GM18873 (cell line): ENCODE data around the gene NUP214.
"Not testable (repeated sequence)": the region's sequence is repeated elsewhere in the genome, so short reads cannot be mapped to it uniquely, and the experiment has no call there.

Source experiments
- ATAC-seq: cut with Tn5 transposase; IDR thresholded peaks from one replicate; pipeline ENCODE4 v1.9.1; 2021; ENCODE audit warnings: mild to moderate bottlenecking, moderate library complexity, moderate number of reproducible peaks; ENCODE audit not compliant: unreplicated experiment, low FRiP score

NUP214 gene

DNA sequence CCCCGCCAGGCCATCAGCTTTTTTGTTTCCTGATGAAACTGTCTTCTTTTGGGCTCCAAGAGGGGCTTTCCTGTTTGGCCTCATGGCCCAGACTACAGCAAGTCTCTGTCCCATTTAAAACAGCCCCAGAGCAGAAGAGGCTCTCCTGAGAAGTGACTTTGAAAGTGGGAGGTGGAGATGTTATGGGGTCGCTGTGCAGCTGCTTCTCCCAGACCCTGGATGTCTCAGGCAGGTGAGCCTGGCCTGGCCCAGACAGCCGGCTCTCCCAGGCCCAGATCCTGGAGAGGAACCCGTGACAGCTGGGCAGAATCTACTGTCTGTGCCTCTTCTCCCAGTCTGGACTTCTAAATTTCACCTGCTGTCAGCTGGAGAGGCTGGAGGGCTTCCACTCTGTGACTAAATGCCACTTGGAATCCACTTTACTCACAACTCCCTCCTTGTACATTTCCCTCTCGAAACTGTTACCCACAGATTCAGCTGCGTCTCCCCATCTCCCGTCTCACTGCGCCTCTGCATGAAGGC lies 130.4 kb downstream of the NUP214 start:
- no peak for ATAC-seq

DNA sequence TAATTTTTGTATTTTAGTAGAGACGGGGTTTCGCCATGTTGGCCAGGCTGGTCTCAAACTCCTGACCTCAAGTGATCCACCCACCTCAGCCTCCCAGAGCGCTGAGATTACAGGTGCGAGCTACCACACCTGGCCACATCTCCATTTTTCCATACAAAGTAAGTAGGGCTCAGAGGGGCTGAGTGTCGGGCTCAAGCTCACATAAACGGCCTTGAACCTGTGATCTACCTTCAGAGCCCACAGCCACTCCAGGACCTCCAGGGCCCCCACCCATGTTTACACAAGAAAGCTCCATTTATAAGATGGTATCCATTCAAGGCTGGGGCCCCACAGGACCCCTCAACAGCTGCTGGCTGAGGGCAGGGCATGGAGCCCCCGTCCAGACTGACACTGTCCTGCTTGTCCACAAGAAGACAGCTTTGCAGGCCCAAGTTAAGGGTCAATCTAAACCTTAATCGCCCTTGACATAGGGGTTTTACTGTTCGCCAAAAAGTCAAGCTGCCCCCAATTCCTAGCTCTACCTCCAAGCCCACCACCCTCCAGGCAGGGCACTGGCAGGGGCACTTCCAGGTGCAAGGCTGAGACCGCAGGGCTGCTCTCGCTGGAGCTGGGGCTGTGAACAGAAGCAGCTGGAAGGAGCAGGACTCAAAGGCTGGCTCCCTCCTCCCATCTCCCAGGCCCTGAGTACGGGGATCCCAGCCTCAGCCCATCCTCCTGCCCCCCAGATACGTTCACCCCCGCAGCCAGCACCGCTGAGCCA lies 132.1 kb downstream of the NUP214 start:
- no peak for ATAC-seq

DNA sequence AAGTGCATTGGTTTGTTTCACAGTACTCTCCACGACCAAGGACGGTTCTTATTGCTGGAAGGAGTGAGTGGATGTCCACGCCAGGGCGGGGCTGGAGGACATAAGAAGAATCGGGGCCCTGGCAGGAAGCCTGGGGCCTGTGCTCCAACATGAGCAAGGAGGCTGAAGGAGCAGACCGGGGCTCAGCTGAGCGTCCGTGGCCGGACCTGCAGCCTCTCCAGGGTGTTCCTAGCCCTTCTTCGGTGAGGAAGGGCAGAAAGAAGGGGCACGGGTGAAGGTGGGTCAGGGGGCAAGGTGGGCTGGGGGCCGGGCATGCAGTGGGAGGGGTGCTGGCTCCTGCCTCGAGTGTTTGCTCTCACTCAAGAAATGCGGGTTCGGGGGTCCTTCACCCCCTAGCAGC lies 132.8 kb downstream of the NUP214 start:
- ATAC-seq = no peak

DNA sequence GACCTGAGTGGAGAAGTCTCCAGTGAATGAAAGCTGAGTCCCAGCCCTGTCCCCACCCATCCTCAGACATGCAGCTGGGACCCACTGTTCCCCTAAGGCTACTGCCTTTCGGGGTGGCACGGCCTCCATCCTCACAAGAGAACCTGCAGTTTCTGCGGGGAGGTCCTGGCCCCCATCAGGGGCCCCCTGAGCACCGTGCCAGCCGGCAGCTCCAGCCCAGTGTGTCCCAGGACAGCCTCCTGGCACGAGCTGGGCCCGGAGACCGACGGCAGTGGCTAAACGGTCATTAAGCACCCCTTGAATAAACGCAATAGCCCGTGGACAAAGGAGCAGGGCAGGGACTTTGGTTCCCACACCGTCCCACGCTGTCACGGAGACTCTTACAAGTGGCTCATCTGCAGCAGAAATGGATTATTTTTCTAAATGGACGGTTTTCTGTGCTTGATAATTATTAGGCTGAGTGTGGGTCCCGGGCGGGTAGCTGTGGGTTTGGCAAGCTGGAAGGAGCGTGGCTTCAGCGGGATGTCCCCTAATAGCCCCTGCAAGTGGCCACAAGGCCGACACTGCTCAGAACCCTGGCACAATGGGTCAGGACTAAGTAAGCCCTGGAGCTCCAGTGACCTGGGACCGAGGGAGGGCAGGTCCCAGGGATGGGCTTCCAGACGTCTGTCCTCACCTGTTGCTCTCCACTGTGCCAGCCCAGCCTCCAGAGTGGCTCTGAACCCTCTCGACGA lies 133.5 kb downstream of the NUP214 start:
- ATAC-seq = no peak

DNA sequence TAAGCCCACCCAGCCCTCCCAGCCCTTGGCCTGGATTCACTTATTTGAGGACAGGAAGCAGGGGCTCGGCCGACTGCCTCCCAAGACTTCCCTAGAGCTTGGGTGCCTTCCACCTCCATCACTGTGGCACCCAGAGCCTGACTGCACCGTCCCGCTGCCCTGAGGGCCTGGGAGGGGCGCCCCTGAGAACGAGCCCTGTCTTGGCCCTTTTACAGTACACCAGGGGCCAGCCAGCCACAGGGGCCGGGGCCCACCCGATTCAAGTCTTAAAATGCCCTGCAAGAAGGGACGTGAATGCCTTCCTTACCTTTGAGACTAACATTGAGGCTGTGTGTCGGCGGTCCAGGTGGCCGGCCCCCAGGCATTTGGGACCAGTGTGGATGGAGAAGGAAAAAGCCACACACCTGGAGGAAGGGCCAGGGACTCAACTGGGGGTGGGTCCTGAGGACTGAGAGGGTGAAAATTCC lies 134.1 kb downstream of the NUP214 start:
- ATAC-seq = no peak

DNA sequence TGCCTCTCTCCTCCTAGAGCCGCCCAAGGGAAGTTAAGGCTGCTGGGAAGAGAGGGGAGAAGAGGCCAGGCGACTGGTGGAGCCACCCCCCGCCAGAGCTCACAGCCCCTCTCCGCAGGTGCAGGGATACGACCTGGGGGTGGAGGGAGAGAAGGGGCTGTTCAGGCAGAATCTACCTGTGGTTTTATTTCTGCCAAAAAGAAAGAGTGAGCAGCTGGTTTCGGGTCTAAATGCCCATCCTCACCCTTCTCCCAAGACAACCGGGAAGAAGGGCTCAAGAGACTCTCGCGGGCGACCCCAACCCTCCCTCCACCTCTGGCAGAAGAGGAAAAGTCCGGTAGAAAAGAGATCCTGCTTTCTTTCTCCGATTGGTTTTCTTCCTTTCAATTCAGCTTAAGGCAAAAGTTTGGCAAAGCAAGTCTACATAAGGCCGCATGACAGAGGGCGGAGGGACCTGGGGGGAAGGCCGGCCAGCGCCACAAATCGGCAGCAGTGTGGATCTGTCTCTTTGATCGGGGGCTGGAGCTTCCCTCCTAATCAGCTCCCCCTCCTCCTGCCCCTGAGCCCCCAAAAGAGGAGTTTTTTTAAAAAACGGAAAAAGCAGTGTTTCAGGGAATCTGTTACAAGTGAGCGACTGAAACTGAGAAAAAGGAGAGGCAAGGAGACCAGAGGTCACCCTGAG lies 134.7 kb downstream of the NUP214 start:
- no peak for ATAC-seq

DNA sequence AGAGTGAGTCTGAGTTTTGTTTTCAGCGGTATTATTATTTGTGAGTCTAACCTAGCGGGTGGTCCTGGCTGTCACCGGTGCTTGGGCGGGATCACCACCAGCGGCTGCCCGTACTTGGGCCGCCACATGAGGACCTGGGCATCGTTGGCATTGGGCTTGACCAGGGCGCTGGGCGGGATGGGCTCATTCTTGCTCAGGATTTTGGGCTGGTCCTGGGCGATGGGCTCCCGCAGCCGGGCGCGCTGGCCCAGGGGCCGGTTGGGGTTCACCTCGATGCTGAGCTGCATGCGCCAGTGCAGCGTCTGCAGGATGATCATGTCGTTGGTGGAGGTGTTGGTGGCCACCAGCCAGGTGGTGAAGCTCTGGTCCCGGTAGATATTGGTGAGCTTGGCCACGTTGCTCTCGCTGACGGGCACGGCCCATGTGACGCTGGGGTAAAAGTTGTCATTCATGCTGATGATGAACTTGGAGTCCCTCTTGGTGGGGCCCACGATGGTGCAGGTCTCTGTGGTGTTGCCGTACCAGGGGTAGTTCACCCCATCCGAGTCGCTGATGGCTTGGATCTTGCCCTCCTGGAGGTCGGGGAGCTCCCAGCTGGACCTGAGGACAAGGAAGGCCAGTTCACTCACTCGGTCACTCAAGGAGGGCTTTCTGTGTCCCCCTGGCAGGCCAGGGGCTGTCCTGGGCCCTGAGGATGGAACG lies 135.5 kb downstream of the NUP214 start:
- no peak for ATAC-seq

DNA sequence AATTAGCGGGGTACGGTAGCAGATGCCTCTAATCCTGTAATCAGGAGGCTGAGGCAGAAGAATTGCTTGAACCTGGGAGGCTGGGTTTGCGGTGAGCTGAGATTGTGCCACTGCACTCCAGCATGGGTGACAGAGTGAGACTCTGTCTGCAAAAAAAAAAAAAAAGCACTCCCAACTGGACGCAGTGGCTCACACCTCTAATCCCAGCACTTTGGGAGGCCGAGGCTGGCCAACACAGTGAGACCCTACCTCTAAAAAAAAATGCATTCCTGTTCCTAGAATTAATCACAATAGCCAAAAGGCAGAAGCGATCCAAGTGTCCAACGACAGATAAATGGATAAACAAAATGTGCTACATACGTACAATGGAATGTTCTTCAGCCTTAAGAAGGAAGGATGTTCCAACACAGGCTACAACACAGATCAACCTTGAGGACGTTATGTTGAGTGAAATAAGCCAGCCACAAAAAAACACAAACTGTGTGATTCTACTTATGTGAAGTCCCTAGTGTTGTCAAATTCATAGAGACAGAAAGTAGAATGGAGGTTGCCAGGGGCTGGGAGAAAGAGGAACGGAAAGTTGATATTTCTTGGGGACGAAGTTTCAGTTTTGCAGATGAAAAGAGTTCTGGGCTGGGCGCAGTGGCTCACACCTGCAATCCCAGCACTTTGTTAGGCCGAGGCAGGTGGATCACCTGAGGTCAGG lies 137.1 kb downstream of the NUP214 start:
- ATAC-seq = no peak

DNA sequence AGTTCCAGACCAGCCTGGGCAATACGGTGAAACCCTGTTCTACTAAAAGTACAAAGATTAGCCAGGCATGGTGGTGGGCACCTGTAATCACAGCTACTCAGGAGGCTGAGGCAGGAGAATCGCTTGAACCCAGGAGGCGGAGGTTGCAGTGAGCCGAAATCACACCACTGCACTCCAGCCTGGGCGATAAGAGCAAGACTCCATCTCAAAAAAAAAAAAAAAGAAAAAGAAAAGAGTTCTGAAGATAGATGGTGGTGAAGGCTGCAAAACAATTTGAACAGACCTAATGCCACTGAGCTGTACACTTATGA lies 137.6 kb downstream of the NUP214 start:
- ATAC-seq = not testable (repeated sequence)

DNA sequence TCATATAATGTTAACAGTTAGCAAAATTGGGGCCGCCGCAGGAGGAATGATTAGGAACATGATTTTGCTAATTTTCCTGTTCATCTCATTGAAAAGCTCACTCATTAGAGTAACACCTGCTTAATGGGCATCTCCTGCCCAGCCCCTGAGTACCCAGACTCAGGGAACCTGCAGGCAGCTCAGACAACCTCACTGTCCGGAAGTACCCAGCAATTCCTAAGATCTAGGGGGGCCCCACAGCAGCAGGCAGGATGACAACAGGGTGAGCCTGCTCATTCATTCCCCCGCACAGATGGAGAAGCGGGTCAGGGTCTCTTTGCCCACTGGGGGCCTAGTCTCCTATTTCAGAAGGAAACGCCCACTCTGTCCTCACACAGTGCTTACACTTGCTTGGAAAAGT lies 138.3 kb downstream of the NUP214 start:
- no peak for ATAC-seq

DNA sequence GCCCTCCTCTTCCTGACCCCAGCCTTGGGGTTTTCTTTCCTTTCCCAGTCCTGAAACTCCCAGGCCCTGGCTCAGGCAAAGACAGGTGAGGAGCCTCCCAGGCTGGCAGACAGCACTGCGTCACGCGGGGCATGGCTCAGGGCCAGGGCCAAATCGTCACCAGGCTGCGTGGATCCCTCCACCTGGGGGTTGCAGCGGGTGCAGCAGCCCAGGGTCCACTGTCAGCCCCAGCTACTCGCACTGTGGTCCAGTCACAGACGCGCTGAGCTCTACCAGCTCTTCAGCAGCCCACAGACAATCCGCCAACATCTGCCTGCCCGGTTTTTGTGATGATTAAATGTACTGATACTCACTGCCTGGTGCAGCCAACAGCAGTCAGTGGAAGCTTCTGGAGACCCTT lies 138.8 kb downstream of the NUP214 start:
- ATAC-seq = no peak

DNA sequence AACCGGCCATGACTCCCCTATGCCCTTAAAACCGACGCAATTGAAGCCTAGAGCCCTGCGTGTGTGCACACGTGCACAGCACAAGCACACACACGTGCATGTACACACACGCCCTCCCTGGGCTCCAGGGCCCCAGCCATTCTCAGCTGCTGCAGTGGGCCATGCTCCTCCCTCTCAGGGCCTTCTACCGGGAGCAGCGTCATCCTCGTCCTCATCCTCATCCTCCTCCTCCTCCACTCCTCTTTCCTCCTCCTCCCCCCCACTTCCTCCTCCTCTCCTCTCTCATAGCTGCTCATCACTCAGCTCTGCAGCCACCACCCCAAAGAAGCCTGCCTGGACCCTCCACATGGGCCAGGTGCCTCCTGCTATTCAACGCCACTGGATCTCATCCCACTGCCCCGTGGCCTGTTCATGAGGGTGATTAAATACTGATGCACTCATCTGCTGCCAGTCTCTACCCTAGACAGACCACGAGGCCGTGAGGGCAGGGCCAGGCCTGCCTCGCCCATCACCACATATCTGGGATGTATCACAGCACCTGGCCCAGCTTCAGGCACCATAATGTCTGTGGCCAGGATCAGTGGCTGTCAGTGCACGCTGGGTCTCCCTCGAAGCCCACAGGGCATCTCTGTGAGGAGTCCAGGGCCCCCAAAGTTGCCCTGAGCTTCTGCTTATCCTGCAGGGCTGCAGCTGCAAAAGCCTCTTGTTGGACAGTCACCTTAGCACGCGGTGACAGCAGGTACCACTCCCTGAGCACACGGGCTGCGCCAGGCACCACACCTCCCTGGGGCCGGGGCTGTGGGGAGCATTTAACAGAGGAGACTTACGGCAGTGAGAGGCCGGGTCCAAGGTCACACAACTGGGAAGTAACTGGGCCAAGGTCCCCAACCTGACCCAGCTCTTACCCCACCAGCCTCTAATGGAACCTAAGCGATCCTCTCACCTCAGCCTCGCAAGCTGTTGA lies 141.2 kb downstream of the NUP214 start:
- no peak for ATAC-seq

DNA sequence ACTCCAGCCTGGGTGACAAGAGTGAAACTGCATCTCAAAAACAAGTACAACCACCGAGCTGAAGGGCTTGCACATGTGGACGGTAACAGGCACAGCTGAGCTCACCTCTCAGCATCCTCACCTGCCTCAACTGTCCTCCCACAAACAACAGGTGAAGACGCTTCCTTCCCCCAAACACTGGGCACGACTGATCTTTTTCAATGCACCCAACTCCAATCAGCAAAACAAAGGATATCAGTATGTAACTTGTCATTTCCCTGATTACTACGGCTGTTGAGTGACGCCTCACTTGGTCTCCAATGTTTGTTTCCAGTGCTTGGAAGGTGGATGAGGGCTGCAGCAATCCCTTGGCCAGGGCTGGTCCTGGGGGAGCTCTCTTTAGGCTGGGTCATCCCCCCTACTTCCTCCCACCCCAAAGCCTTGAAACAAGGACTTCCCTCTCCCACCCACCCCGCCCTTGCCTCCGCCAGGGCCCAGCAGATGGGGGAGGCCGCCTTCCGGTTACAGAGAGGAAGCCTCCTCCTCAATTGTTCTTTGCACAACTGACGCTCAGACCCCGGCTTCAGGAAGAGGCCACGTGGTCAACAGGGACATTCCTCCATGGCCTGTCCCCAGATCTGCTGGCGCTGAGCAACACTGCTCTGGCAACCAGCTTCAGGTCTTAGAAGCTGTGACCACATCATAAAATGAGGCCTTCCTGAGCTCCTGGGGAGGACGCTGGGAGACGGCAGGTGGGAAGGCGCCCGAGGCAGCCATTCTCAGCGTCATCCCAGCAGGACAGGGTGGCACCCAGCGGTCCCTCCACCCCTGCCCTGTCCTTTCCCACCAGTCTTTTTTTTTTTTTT lies 145.0 kb downstream of the NUP214 start:
- ATAC-seq = no peak

DNA sequence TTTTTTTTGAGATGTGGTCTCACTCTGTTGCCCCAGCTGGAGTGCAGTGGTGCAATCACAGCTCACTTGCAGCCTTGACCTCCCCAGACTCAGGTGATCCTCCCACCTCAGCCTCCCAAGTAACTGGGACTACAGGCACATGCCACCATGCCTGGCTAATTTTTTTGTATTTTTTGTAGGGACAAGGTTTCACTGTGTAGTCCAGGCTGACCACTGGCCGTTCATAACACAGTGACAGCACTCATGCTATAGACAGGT lies 145.6 kb downstream of the NUP214 start:
- ATAC-seq = not testable (repeated sequence)

DNA sequence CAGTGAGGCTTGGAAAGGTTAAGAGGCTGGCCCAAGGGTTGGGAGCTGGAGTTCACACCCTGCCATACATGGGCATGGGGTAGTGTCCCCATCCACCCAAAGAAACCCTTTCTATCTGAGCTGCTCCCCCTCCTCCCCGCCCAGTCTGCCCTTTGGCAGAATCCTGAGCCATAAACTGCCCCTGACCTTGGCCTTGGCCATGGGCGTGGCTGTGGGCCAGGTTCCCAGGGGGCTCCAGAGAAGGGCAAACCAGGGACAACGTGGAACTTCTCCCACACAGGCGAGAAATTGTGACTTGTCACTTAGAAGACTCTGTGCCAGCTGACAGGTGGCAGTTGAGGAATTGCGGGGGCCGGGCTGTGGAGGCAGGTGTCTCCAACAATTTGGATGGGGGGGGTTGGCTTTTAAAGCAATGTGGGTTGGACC lies 146.1 kb downstream of the NUP214 start:
- ATAC-seq = no peak

DNA sequence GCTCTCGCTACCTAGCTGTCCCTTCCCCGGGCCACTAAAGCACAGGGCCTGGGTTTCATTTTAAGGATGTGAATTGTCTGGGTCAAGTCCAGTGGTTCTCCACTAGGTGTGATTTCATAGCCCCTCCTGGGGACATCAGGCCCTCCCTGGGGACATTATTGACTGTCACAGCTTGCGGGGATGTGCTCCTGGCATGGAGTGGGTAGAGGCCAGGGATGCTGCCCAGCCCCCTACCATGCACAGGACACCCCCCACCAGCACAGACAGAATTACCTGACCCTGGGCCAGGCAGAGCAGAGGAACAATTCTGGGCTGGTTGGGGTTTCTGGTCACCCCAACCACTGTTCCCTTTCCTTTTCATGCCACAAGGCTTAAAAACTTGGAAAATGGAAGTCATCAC lies 146.8 kb downstream of the NUP214 start:
- no peak for ATAC-seq

DNA sequence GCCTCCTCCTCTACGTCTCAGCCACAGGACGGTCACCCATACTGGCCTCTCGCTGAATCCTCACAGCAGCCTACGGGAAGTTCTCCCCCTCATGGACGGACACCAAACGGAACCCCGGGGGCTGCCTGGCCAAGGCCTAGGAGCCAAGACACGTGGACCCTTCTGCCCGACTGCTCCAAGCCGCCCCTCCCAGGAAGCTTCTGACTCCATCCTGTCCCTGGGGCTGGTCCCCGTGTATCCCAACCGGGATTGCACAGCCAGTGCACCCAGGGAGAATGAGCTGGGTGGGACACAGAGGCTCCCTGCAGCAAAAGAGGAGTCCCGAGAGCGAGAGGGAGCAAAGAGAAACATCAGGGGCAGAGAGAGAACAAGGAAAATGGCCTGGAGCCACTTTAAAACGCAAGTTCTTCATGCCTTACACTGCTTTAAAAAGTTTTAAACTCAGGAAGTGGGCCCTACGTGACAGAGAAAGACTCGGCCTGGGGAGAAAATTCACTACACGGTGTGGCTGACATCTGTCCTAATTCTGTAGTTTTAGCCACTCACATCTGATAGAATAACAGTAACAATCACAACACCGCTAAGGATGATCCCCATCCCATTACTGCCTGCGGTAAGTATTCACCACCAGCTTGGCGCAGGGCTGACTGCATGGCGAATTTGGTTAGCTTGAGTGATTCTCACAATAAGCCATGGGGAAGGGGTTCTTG lies 147.9 kb downstream of the NUP214 start:
- no peak for ATAC-seq
